ENCODE data around the gene CD40LG. TPM values are rescaled to one million over a fixed set of nuclear protein-coding genes. Genes with fewer than 3 reads are reported as not detected.

The CD40LG gene
- total RNA-seq, 4 donors from 2014 or later, result 0.15 to 0.40 TPM; not detected in 2

DNA sequence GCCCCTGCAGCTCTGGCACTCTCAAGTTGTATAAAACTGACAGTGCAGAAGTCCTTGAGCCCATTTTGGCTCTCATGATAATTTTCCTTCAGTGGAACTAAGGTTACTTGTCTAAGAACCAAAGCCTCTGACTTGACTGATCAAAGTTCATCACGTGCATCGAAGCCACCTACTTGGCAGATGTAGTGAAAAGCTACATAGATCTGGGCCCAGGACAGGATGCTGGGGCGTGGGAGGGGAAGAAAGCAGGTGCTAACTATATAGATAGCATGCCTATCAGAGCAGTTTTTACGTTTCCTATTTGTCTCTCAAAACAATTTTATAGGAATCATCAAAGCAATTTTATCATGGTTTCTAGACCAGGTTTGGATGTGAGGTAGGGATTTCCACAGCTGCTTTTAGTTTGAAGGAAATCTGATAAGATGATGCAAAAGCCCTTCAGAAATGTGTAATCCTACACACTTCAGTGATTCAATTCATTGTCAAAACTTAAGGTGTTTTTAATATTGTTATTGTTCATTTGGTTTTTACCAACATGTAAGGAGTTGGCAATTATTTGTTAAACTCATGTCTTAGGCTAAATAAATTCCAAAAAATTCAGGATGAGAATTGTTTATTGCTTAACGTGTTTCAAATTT, 1.2 kb upstream of the CD40LG start:
- no peaks in the 10 kb centered on the region for H3K9me3 ChIP-seq
- ATAC-seq, result no peak
- H3K4me1 ChIP-seq, result no peaks in the 10 kb centered on the region
- TF ChIP-seq POLR2A (IDR thresholded peaks at IDR 0.05) (no peak), EP300 (IDR thresholded peaks at IDR 0.05) (no peak), POLR2AphosphoS5 (IDR thresholded peaks at IDR 0.05) (no peak)
- TF ChIP-seq, protein P1, sequence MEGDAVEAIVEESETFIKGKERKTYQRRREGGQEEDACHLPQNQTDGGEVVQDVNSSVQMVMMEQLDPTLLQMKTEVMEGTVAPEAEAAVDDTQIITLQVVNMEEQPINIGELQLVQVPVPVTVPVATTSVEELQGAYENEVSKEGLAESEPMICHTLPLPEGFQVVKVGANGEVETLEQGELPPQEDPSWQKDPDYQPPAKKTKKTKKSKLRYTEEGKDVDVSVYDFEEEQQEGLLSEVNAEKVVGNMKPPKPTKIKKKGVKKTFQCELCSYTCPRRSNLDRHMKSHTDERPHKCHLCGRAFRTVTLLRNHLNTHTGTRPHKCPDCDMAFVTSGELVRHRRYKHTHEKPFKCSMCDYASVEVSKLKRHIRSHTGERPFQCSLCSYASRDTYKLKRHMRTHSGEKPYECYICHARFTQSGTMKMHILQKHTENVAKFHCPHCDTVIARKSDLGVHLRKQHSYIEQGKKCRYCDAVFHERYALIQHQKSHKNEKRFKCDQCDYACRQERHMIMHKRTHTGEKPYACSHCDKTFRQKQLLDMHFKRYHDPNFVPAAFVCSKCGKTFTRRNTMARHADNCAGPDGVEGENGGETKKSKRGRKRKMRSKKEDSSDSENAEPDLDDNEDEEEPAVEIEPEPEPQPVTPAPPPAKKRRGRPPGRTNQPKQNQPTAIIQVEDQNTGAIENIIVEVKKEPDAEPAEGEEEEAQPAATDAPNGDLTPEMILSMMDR (IDR thresholded peaks at IDR 0.05), result no peak
- no peak overlapping the region for H3K4me3 ChIP-seq
- no peaks in the 10 kb centered on the region for H3K27me3 ChIP-seq
- no peak overlapping the region for H3K27ac ChIP-seq
- WGBS, 2 donors (ENCODE audit: low coverage in 1 of 2), result 74 to 75% methylated on average over 3 to 4 of the region's 5 CpGs
- H3K36me3 ChIP-seq, result no peaks in the 10 kb centered on the region

- 100% methylated on average over 2 of the region's 3 CpGs; no CpG with 5 or more reads in 1 of the 2 donors for WGBS, 2 donors (ENCODE audit: low coverage in 1 of 2)
- ATAC-seq, result no peak
- no peak overlapping the region for H3K27ac ChIP-seq
- H3K27me3 ChIP-seq, result no peaks in the 10 kb centered on the region
- no peak overlapping the region for H3K4me3 ChIP-seq
- no peaks in the 10 kb centered on the region for H3K36me3 ChIP-seq
- no peaks in the 10 kb centered on the region for H3K4me1 ChIP-seq
- TF ChIP-seq POLR2A (IDR thresholded peaks at IDR 0.05), result no peak
- TF ChIP-seq, protein P1 (IDR thresholded peaks at IDR 0.05), result no peak
- TF ChIP-seq POLR2AphosphoS5 (IDR thresholded peaks at IDR 0.05), result no peak
- TF ChIP-seq EP300 (IDR thresholded peaks at IDR 0.05), result no peak
- H3K9me3 ChIP-seq, result no peaks in the 10 kb centered on the region
These were observed 2.9 kb downstream of the CD40LG start for GRCh38 chrX:136650811-136651210.

DNA sequence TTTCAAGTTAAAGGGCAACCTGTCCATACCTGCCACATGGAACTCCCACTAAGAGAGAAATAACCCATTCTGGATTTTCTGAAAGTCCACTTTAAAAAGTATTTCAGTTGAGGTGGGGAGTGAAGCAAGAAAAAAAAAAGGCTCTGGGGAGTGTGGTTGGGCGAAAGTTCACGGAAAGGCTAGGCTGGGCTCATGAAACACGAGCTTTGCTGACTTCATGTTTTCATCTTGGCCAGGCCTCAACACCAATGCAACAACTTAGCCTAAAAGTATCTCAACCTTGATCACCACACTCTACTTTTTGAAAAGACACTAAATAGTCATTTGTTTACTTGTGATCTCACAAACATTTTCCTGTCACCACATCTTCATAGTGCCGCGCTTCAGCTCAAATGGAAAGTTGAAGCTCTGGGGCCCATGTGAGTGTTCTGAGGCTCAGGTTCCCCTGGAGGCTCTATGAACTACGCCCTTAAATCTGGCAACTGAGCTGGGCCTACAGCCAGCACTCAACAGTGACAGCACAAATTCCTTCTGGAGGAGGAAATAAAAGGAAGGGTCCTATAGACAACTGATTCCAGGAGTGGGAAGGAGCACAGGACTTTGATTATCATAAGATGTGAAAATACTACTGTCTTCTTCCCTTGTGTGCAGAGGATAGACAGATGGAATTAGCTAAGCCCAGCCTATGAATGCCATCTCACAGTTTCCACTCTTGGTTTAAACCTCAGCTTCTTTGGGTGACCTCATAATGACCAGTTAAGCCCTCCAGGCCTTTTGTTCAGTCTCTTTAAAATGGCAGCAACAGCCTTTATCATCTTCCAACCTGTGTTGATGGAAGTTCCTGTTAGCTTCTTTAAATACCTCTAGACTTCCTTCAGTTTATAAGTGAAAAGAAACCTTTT, 5.1 kb downstream of the CD40LG start:
- no peaks in the 10 kb centered on the region for H3K27me3 ChIP-seq
- no peaks in the 10 kb centered on the region for H3K36me3 ChIP-seq
- ATAC-seq, result no peak
- no peaks in the 10 kb centered on the region for H3K4me1 ChIP-seq
- H3K9me3 ChIP-seq, result no peaks in the 10 kb centered on the region
- H3K4me3 ChIP-seq, result no peak overlapping the region
- no peak overlapping the region for H3K27ac ChIP-seq
- WGBS, 2 donors (ENCODE audit: low coverage in 1 of 2), result 28 to 83% methylated on average over 4 to 5 of the region's 6 CpGs
- TF ChIP-seq, protein P1 (IDR thresholded peaks at IDR 0.05), result no peak
- no peak for TF ChIP-seq POLR2A (IDR thresholded peaks at IDR 0.05)
- TF ChIP-seq EP300 (IDR thresholded peaks at IDR 0.05), result no peak
- TF ChIP-seq POLR2AphosphoS5 (IDR thresholded peaks at IDR 0.05), result no peak

- Histone ChIP-seq H3K4me3 (no peak overlapping the region), H3K36me3 (no peaks in the 10 kb centered on the region), H3K9me3 (no peaks in the 10 kb centered on the region), H3K27ac (no peak overlapping the region), H3K4me1 (no peaks in the 10 kb centered on the region), H3K27me3 (no peaks in the 10 kb centered on the region)
- ATAC-seq, result no peak
- WGBS, 2 donors (ENCODE audit: low coverage in 1 of 2), result 100% methylated on average over 1 to 3 of the region's 5 CpGs
- TF ChIP-seq, protein P1 (IDR thresholded peaks at IDR 0.05), result no peak
- TF ChIP-seq POLR2AphosphoS5 (IDR thresholded peaks at IDR 0.05) (no peak), EP300 (IDR thresholded peaks at IDR 0.05) (no peak), POLR2A (IDR thresholded peaks at IDR 0.05) (no peak)
These were observed 8.5 kb downstream of the CD40LG start for GRCh38 chrX:136656361-136656964.

Measured in gastroesophageal sphincter (tissue), 4 donors.